22Rv1 (cell line): ENCODE data around the gene TTC8.

ENCODE experiments used
- ZFX ChIP-seq: fragments of 450-650 bp; IDR thresholded peaks from 2 replicates; pipeline ENCODE4 v1.6.1; 2017; ENCODE audit warnings: antibody characterized with exemption, borderline replicate concordance
- TF ChIP-seq, protein P1 (sequence below): fragments of 450-650 bp; IDR thresholded peaks from 2 replicates; pipeline ENCODE4 v1.5.1; 2017; ENCODE audit warnings: mild to moderate bottlenecking

DNA sequence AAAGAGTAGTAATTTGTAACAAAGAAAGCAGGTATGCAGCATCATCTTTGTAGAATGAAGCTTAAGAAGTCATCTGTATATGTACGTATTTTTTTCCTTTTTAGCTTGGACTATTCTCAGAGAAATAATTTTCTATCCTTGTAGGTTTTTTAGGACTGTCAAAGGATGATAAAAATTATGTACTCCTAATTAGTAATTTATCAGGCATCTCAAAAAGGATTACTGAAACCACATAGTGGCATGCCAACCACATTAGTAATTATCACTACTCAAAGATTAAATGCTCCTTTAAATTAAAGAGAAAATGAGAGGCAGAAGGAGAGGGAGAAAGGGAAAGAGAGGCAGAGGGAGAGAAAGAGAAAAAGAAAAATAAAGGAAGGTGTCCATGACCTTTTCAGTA, 17.3 kb downstream of the TTC8 start:
- TF ChIP-seq, protein P1, sequence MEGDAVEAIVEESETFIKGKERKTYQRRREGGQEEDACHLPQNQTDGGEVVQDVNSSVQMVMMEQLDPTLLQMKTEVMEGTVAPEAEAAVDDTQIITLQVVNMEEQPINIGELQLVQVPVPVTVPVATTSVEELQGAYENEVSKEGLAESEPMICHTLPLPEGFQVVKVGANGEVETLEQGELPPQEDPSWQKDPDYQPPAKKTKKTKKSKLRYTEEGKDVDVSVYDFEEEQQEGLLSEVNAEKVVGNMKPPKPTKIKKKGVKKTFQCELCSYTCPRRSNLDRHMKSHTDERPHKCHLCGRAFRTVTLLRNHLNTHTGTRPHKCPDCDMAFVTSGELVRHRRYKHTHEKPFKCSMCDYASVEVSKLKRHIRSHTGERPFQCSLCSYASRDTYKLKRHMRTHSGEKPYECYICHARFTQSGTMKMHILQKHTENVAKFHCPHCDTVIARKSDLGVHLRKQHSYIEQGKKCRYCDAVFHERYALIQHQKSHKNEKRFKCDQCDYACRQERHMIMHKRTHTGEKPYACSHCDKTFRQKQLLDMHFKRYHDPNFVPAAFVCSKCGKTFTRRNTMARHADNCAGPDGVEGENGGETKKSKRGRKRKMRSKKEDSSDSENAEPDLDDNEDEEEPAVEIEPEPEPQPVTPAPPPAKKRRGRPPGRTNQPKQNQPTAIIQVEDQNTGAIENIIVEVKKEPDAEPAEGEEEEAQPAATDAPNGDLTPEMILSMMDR = no peak
- TF ChIP-seq ZFX = no peak
